ENCODE data around the gene ODF2L. TPM values are rescaled to one million over a fixed set of nuclear protein-coding genes. Genes with fewer than 3 reads are reported as not detected.

ODF2L gene
- total and polyA plus RNA-seq, 2 of the 4 experiments (the other 2 are of a cell fraction), result 10.4 to 12.3 TPM

DNA sequence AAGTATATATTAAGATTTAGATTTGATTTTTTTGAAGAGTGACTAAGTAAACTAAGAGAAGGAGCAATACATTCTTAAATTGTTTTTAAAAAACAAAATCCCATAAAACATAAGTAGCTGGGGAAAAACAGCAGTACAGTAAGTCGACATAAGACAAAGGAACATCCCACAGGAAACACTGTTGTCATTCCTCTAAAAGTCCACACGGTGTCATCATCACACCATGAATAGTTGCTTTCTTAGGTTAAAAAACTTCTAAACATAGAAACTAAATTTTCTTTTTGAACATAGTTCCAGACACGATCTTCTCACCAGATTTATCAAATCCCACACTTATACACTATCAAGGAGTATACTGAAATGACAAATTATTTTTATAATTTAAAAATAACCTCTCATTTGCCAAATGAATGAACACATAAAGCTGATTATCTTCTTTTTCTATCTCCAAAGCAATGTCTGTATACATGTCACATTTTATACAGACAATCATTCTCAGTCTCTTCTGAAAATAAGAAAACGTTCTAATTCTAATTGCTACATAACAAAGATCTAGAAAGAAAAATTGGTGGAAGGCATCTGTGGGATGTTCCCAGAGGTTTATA lies 15.8 kb downstream of the ODF2L start:
- H4K5ac ChIP-seq (ENCODE audit: low read depth, low read length), result no peak overlapping the region
- WGBS, 2 experiments (ENCODE audit: extremely low coverage in 2 of 2, insufficient read length in 1 of 2), result no CpG with 5 or more reads among the region's 4 CpGs
- no peak overlapping the region for H4K8ac ChIP-seq (ENCODE audit: low read depth in 2 of 2, low read length in 2 of 2)
- H3K56ac ChIP-seq (ENCODE audit: extremely low read depth, insufficient read depth, low read length), result no peak overlapping the region
- ATAC-seq (ENCODE audit: low read depth) (peak; percentile 97), DNase-seq (peak; percentile 86)
- no TSS peak for BruUV-seq (replicated peaks)
- H3K4me1 ChIP-seq (ENCODE audit: control insufficient read depth, insufficient read depth, low read length), result no peaks in the 10 kb centered on the region
- no peak overlapping the region for H3K27ac ChIP-seq (ENCODE audit: insufficient read depth, low read length)
- H2BK20ac ChIP-seq (ENCODE audit: low read depth, low read length), result no peak overlapping the region
- H2BK15ac ChIP-seq (ENCODE audit: low read depth, low read length), result no peak overlapping the region
- no peak overlapping the region for H3K23ac ChIP-seq (ENCODE audit: low read depth, low read length)
- intact Hi-C loops (cut with micrococcal nuclease), result loop anchor here (1.0 to 5.0 kb wide), 7 partner anchors 94 to 702 kb away; no protein-coding TSS in a partner anchor
- H4K20me1 ChIP-seq (ENCODE audit: insufficient read depth, low read length), result no peaks in the 10 kb centered on the region
- H3K9ac ChIP-seq (ENCODE audit: low read depth, low read length), result no peak overlapping the region
- H4K91ac ChIP-seq (ENCODE audit: insufficient read depth, low read depth, low read length), result no peak overlapping the region
- H3K4me3 ChIP-seq (ENCODE audit: insufficient read depth, low read depth, low read length), result no peak overlapping the region
- TF ChIP-seq CTCF (conservative IDR thresholded peaks at IDR 0.05; ENCODE audit: low read depth, low read length) (peak; percentile 79), RFX5 (IDR thresholded peaks at IDR 0.05; ENCODE audit: low read depth, low read length) (no peak), SMC3 (IDR thresholded peaks at IDR 0.05; ENCODE audit: low read depth, low read length) (peak; percentile 71), RAD21 (IDR thresholded peaks at IDR 0.05; ENCODE audit: low read length) (peak; percentile 91)
- H3K9me1 ChIP-seq (ENCODE audit: insufficient read depth, low read length), result no peaks in the 10 kb centered on the region
- CTCF ChIA-PET, result interaction anchor here (0.6 to 1.3 kb wide), 9 partner anchors 10 to 353 kb away, joined by 3 to 5 read pairs (median 3); no protein-coding TSS in a partner anchor
- no peak overlapping the region for H2BK5ac ChIP-seq (ENCODE audit: low read depth, low read length, poor library complexity, severe bottlenecking)
- peaks cover 3% of the 10 kb centered on the region; the same call in 1 of the 2 replicates for H3K9me3 ChIP-seq (ENCODE audit: control insufficient read depth, insufficient read depth, low read length)
- no peaks in the 10 kb centered on the region; a peak in 1 of 4 replicates for H3K79me1 ChIP-seq (ENCODE audit: low read depth in 1 of 2, low read length in 2 of 2)
- peaks cover 6% of the 10 kb centered on the region for H3K36me3 ChIP-seq (ENCODE audit: control insufficient read depth, insufficient read depth, low read length)
- dilution Hi-C loops (cut with HindIII; ENCODE audit: low sequenced_read_pairs, unreplicated experiment), result no loop called here
- H3K18ac ChIP-seq (ENCODE audit: low read depth, low read length), result no peak overlapping the region
- in situ Hi-C loops (cut with MboI; ENCODE audit: low sequenced_read_pairs), result loop anchor here (25.0 kb wide), 2 partner anchors 582 to 707 kb away; no protein-coding TSS in a partner anchor
- POLR2A ChIA-PET (ENCODE audit: unreplicated experiment), result no interaction called here
- no peaks in the 10 kb centered on the region for H3K27me3 ChIP-seq (ENCODE audit: control insufficient read depth, insufficient read depth, low read length)
- no peak overlapping the region for H2AFZ ChIP-seq (replicated peaks; ENCODE audit: low read length, poor library complexity)
- no peak overlapping the region for H2AK5ac ChIP-seq (ENCODE audit: low read depth, low read length)
- no peak overlapping the region for H3K14ac ChIP-seq (replicated peaks; ENCODE audit: low read depth, low read length)
- peak overlapping the region; percentile 62; the same call in 1 of the 2 replicates for H3K4me2 ChIP-seq (ENCODE audit: low read depth, low read length)
- no peak overlapping the region for H3K4ac ChIP-seq (ENCODE audit: low read depth, low read length)
- H2AK9ac ChIP-seq (replicated peaks; ENCODE audit: low read depth, low read length, poor library complexity), result no peak overlapping the region
- H2BK120ac ChIP-seq (ENCODE audit: low read depth, low read length), result no peak overlapping the region

All from IMR-90 (cell line).